Activated CD4-positive, alpha-beta T cell treated with anti-CD3 and anti-CD28 coated beads, Interleukin-2, amount 10 ng/mL, durations not matched to agents 7 days and 5 days (primary cell): Measurements from ENCODE around the gene GPR25. TPM values are rescaled to one million over a fixed set of nuclear protein-coding genes. Genes with fewer than 3 reads are reported as not detected.

Experiments
- CTCF ChIA-PET: fragments of 350-600 bp; sonication (Branson Sonifier 250); formaldehyde crosslinking; loops from one replicate; lab custom pipeline; 2021; ENCODE audit warnings: antibody characterized with exemption; lab: Charles Lee
- POLR2A ChIA-PET: fragments of 350-600 bp; sonication (Branson Sonifier 250); formaldehyde crosslinking; loops from one replicate; lab custom pipeline; 2021; ENCODE audit warnings: antibody characterized with exemption; lab: Charles Lee
- DNase-seq: peaks from one replicate; pipeline ENCODE4 v3.0.0-alpha.2; 2020
- H3K27ac Mint-ChIP-seq: one replicate; pipeline ENCODE4 v1.8.0; 2021; ENCODE audit warnings: mild to moderate bottlenecking, moderate library complexity, mixed read lengths
- H3K27me3 Mint-ChIP-seq: one replicate; pipeline ENCODE4 v1.8.0; 2021; ENCODE audit warnings: mixed read lengths
- H3K36me3 Mint-ChIP-seq: one replicate; pipeline ENCODE4 v1.8.0; 2021; ENCODE audit warnings: low read depth, mixed read lengths
- H3K4me1 Mint-ChIP-seq: one replicate; pipeline ENCODE4 v1.8.0; 2021; ENCODE audit warnings: mixed read lengths
- H3K4me3 Mint-ChIP-seq: one replicate; pipeline ENCODE4 v1.8.0; 2021; ENCODE audit warnings: mild to moderate bottlenecking, moderate library complexity, mixed read lengths
- H3K9me3 Mint-ChIP-seq: one replicate; pipeline ENCODE4 v1.8.0; 2021; ENCODE audit warnings: mixed read lengths
- total RNA-seq, 2 experiments: library from RNA; stranded (reverse); gene quantifications; one replicate each; pipeline ENCODE4 v1.2.3, GENCODE V29; 2021

GPR25 gene
- total RNA-seq, 2 experiments from 2014 or later = not detected

DNA sequence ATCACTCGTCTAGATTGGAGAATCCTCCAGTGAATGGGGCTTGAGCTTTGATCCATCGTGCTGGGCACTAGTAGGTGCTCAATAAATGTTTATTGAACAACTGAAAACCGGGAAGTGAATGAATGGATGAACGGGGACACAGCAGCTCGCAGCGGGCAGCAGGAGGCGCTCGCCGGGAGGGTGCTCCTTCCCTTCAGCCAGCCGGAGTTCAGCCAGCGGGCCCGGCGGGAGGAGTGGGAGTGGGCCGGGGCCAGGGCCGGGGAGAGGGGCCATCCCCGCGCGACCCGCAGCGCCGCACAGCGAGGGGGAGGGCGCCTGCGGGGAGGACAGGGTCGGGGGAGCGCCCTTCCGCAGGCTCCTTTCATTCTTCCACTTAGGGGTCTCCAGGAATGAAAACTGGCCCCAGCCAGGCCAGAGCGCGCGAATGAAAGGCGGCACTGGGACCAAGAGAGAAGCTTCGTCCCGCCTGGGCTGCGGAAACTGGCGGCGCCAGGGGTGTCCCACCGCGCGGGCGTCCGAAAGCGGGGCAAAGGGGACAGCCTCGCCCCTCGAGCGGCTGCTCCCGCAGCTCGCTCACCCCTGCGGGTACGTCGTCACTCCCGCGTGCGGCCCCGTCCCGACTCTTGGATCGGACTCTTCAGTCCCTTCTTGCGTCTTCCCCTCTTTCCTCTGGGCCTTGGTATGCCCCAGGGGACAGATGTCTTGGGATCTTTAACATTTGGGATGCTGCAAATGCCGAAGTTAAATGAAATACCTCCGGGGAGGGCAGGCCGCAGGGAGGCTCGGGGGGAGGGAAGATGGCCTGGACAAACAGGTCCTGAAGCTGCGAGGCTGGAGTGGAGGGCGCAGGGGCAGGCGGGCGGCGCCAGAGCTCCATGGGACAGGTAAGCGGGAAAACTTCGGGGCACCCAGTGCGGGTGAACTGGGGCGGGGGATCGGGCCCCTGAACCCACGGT, 18.3 kb downstream of the GPR25 start:
- Mint-ChIP-seq H3K4me3 (peak overlapping the region; percentile 46), H3K4me1 (peaks cover 48% of the 10 kb centered on the region), H3K36me3 (no peaks in the 10 kb centered on the region), H3K27ac (no peak overlapping the region), H3K27me3 (peaks cover 58% of the 10 kb centered on the region), H3K9me3 (no peaks in the 10 kb centered on the region)
- ChIA-PET POLR2A (no interaction called here), CTCF (interaction anchor here (1.3 kb wide), 2 partner anchors 14 to 25 kb away, joined by 3 read pairs; no protein-coding TSS in a partner anchor)
- no peak for DNase-seq

DNA sequence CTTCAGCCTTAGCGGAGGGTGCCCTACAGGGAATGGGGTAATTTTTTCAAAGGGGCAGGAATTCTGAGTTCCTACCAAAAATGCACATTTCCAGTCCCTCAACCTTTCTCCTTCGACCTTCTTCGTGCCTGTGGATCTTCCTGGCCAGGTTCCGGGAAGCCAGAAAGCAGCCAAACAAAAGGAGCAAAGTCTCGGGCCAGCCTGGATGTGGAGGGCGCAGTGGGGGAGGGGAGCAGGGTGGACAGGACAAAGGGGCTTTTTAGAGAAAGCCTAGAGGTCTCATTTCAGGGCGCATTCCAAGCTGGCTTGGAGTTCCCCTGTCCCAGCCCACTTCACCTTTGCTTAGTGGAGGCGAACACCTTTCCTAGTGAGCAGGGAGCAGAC, 19.0 kb downstream of the GPR25 start:
- ChIA-PET POLR2A (no interaction called here), CTCF (interaction anchor here (1.3 kb wide), 2 partner anchors 14 to 26 kb away, joined by 3 read pairs; no protein-coding TSS in a partner anchor)
- H3K27me3 Mint-ChIP-seq = peaks cover 58% of the 10 kb centered on the region
- no peak overlapping the region for H3K27ac Mint-ChIP-seq
- no peaks in the 10 kb centered on the region for H3K9me3 Mint-ChIP-seq
- no peak overlapping the region for H3K4me3 Mint-ChIP-seq
- DNase-seq = no peak
- no peaks in the 10 kb centered on the region for H3K36me3 Mint-ChIP-seq
- H3K4me1 Mint-ChIP-seq = peaks cover 44% of the 10 kb centered on the region

DNA sequence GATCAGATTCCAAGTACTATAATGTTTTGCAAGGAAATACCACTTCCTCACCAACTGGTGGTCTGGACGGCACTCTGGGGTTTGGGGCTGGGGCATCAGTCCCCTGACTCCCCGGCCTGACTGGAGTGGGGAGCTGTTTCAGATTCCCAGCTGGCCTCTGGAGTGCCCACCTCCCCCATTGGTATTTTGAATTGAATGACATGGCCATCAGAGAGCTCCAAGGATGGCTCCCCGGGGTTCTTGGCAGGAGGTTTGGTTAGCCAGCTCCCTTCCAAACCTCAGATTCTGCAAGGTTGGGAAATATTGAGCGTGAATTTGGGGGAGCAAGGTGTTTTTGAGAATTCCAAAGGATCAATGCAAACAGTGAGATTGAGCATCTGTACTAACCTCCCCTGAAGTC, 19.8 kb downstream of the GPR25 start:
- Mint-ChIP-seq H3K4me3 (no peak overlapping the region), H3K27me3 (peaks cover 62% of the 10 kb centered on the region), H3K36me3 (no peaks in the 10 kb centered on the region), H3K4me1 (peaks cover 39% of the 10 kb centered on the region), H3K27ac (no peak overlapping the region), H3K9me3 (no peaks in the 10 kb centered on the region)
- CTCF ChIA-PET = no interaction called here
- POLR2A ChIA-PET = no interaction called here
- DNase-seq = no peak

DNA sequence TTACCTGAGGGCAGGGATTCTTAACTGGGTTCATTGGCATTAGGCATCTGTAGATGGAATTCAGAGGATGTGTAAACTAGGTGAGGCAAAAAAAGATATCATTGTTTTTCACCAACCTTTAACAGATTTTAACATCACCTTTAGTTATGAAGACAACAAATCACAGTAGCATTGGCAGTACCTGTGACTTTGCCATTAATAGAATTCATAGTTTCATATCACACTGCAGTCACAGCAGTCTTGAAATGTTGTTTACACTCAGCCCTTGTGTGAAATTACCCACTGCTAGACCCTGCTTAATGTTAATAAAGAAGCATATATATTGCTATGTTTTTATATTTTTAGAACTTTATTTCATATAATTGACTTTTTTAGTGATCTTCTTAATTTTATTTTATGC, 20.2 kb downstream of the GPR25 start:
- peaks cover 62% of the 10 kb centered on the region for H3K27me3 Mint-ChIP-seq
- POLR2A ChIA-PET = no interaction called here
- H3K4me3 Mint-ChIP-seq = no peak overlapping the region
- no peak for DNase-seq
- peaks cover 35% of the 10 kb centered on the region for H3K4me1 Mint-ChIP-seq
- H3K27ac Mint-ChIP-seq = no peak overlapping the region
- H3K36me3 Mint-ChIP-seq = no peaks in the 10 kb centered on the region
- H3K9me3 Mint-ChIP-seq = no peaks in the 10 kb centered on the region
- CTCF ChIA-PET = no interaction called here

- CTCF ChIA-PET = no interaction called here
- Mint-ChIP-seq H3K36me3 (no peaks in the 10 kb centered on the region), H3K27me3 (peaks cover 63% of the 10 kb centered on the region), H3K4me1 (peaks cover 30% of the 10 kb centered on the region), H3K9me3 (no peaks in the 10 kb centered on the region), H3K27ac (no peak overlapping the region), H3K4me3 (no peak overlapping the region)
- no peak for DNase-seq
- POLR2A ChIA-PET = no interaction called here
Observed at GRCh38 chr1:200893411-200893901, 20.7 kb downstream of the GPR25 start.

DNA sequence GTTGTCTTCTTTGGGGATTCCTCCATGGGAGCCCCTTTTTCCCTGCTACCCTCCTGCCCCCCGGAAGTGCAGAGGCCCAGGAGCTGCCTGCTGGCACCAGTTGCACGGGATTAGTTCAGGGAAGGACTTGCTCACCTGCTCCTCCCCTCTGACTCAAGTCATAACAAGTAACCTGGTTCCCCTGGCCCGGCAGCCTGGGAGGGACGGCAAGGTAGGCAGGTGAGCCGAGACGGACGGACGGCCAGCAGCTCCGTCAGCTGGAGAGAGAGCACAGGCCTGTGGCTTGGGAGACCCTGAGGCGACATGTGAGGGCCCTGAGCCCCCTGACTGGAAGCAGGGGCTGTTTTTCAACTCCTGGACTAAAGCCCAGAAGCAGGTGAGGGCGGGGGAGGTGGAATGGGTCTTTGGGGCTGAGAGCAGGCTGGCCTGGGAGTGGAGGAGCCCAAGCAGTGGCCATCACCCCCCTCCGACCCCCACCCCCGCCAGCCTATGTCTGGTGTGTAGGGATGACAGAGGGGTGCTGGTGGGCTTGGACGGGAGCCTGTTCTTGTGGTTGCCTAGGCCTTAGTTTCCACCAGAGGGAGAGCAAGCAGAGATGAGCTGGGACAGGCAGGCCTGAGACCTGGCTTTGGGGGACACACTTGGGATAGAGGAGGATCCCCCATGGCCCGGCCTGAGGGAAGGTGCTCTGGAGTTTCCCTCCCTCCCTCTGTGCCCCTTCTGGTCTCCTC, 22.1 kb downstream of the GPR25 start, which contains the start of gene INAVA:
Gene INAVA (plus strand): TSS at position 189 of the 731 bp plus-strand sequence. CDS start 3,501 bp downstream, outside the sequence.
- H3K27me3 Mint-ChIP-seq = peaks cover 62% of the 10 kb centered on the region
- ChIA-PET POLR2A (no interaction called here), CTCF (interaction anchor here (1.5 kb wide), 1 partner anchor 10 kb away, joined by 3 read pairs; no protein-coding TSS in a partner anchor)
- no peak within 1 kb of the TSS for H3K4me3 Mint-ChIP-seq
- H3K27ac Mint-ChIP-seq = no peak within 1 kb of the TSS
- no peaks in the 10 kb centered on the region for H3K9me3 Mint-ChIP-seq
- no peaks in the 10 kb centered on the region for H3K36me3 Mint-ChIP-seq
- DNase-seq = no peak
- H3K4me1 Mint-ChIP-seq = peaks cover 16% of the 10 kb centered on the region

DNA sequence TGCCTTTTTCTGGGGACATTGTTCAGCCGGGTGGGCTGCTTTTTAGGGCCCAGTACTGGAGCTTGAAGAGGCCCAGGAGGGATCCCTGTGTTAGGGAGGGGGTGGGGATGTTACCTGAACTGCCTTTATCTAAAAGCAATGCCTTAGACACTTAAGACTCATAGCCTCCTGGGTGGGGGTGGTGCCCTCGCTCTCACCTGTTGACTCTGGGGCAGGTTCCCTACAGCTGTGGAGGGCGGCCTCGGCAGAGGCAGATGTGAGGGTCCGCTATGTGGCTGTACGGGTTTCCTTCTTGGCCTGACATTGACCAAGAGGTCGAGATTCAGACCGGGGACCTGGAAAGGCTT, 22.6 kb downstream of the GPR25 start:
- Mint-ChIP-seq H3K36me3 (no peaks in the 10 kb centered on the region), H3K9me3 (no peaks in the 10 kb centered on the region), H3K27ac (no peak overlapping the region), H3K27me3 (peaks cover 58% of the 10 kb centered on the region), H3K4me3 (no peak overlapping the region), H3K4me1 (peaks cover 14% of the 10 kb centered on the region)
- DNase-seq = no peak
- ChIA-PET CTCF (interaction anchor here (1.5 kb wide), 1 partner anchor 10 kb away, joined by 3 read pairs; no protein-coding TSS in a partner anchor), POLR2A (no interaction called here)

GRCh38 chr1:200895801-200896530, 23.2 kb downstream of the GPR25 start:
- CTCF ChIA-PET = interaction anchor here (1.5 kb wide), 1 partner anchor 9 kb away, joined by 3 read pairs; no protein-coding TSS in a partner anchor
- Mint-ChIP-seq H3K4me3 (no peak overlapping the region), H3K9me3 (no peaks in the 10 kb centered on the region), H3K27ac (no peak overlapping the region), H3K4me1 (peaks cover 9% of the 10 kb centered on the region), H3K36me3 (no peaks in the 10 kb centered on the region), H3K27me3 (peaks cover 55% of the 10 kb centered on the region)
- DNase-seq = no peak
- POLR2A ChIA-PET = no interaction called here

- ChIA-PET POLR2A (no interaction called here), CTCF (interaction anchor here (1.5 kb wide), 1 partner anchor 9 kb away, joined by 3 read pairs; no protein-coding TSS in a partner anchor)
- no peaks in the 10 kb centered on the region for H3K9me3 Mint-ChIP-seq
- H3K4me1 Mint-ChIP-seq = peaks cover 6% of the 10 kb centered on the region
- H3K27ac Mint-ChIP-seq = no peak overlapping the region
- H3K27me3 Mint-ChIP-seq = peaks cover 53% of the 10 kb centered on the region
- H3K36me3 Mint-ChIP-seq = no peaks in the 10 kb centered on the region
- DNase-seq = no peak
- no peak overlapping the region for H3K4me3 Mint-ChIP-seq
Observed at GRCh38 chr1:200896531-200897196, 23.9 kb downstream of the GPR25 start.

DNA sequence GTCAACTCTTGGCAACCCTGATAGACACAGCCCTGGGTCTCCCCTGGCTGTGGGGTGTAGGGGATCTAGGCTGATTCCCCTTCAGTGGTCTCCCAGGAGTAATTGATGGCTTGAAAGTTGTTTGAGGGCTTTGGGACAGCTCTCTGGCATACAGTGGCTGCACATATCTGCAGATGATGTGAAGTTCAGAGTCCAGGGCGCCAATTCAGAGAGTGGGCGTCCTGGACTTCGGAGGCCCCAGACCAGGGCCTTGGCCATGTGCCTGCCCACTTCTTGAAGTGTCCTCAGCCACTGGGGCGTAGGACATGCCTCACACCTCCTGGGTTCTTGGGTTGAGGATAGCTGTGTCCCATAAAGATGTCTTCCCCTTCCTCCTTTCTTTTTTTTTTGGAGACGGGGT, 24.5 kb downstream of the GPR25 start:
- H3K36me3 Mint-ChIP-seq = no peaks in the 10 kb centered on the region
- peaks cover under 1% of the 10 kb centered on the region for H3K4me1 Mint-ChIP-seq
- H3K9me3 Mint-ChIP-seq = no peaks in the 10 kb centered on the region
- H3K27ac Mint-ChIP-seq = no peak overlapping the region
- H3K27me3 Mint-ChIP-seq = peaks cover 53% of the 10 kb centered on the region
- DNase-seq = no peak
- CTCF ChIA-PET = interaction anchor here (0.7 kb wide), 1 partner anchor 29 kb away, joined by 4 read pairs; no protein-coding TSS in a partner anchor
- H3K4me3 Mint-ChIP-seq = no peak overlapping the region
- POLR2A ChIA-PET = no interaction called here

DNA sequence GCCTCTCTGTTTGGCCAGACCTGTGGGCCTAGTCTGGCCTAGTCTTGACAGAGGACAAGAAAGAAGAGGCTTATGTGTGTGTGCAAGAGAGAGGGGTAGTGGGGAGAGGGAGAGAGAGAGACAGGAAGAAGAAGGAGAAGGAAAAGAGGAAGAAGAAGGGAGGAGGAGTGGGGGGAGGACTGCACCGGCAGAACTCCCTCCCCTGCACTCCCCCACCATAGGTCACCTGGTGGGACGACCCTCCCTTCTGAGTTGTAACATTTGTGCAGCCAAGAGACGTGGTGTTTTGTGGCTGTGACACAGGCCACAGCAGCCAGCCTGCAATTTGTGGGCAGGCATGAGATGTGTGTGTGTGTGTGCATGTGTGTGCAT, 26.2 kb downstream of the GPR25 start:
- H3K9me3 Mint-ChIP-seq = no peaks in the 10 kb centered on the region
- no peaks in the 10 kb centered on the region for H3K36me3 Mint-ChIP-seq
- CTCF ChIA-PET = interaction anchor here (1.4 kb wide), 1 partner anchor 73 kb away, joined by 3 read pairs; no protein-coding TSS in a partner anchor
- peaks cover 41% of the 10 kb centered on the region for H3K27me3 Mint-ChIP-seq
- DNase-seq = no peak
- H3K27ac Mint-ChIP-seq = no peak overlapping the region
- POLR2A ChIA-PET = no interaction called here
- no peaks in the 10 kb centered on the region for H3K4me1 Mint-ChIP-seq
- H3K4me3 Mint-ChIP-seq = no peak overlapping the region
